HepG2 (cell line): ENCODE results near the gene HOTAIR. TPM values are rescaled to one million over a fixed set of nuclear protein-coding genes. Genes with fewer than 3 reads are reported as not detected.

Source experiments
- ATAC-seq: fragments of 200-7000 bp; cut with Tn5 transposase; 3 replicates; pipeline ENCODE4 v1.9.1; 2020; ENCODE audit warnings: mild to moderate bottlenecking, moderate library complexity
- BruUV-seq: library from RNA; stranded (reverse); fragments of 400-500 nt; replicated peaks from 2 replicates; lab custom pipeline; 2021; lab: Mats Ljungman, UMichigan
- CTCF ChIA-PET: fragments of 300-600 bp; formaldehyde crosslinking; extraction: SDS; loops from one replicate; lab custom pipeline; 2021; ENCODE audit warnings: low total read pairs, inconsistent platforms, low intra/inter-chr PET ratio; lab: Yijun Ruan, JAX
- POLR2A ChIA-PET: fragments of 350-600 bp; sonication (Branson Sonifier 250); formaldehyde crosslinking; loops from one replicate; lab custom pipeline; 2020; ENCODE audit warnings: antibody characterized with exemption, inconsistent platforms; lab: Yijun Ruan, JAX
- DNase-seq: peaks from one replicate; pipeline ENCODE4 v3.0.0-alpha.2; 2015; ENCODE audit warnings: low spot score
- FAIRE-seq: peaks from 3 replicates; lab custom pipeline; 2011; peaks lifted over from hg19 to GRCh38; lab: Jason Lieb, UNC
- H2AFZ ChIP-seq: one replicate; pipeline ENCODE4 v1.6.1; 2011; ENCODE audit warnings: low read length, inconsistent platforms
- H3K27ac ChIP-seq: fragments of 300-600 bp; 3 replicates; pipeline ENCODE4 v1.8.0; 2011; ENCODE audit warnings: mixed run types, mild to moderate bottlenecking, mixed read lengths, low read length, inconsistent platforms; ENCODE audit not compliant: insufficient read depth; ENCODE audit errors: extremely low read length
- H3K27me3 ChIP-seq, 2 experiments: fragments of 200-600 bp in 1 of 2; 2 replicates in 1 of 2; 3 replicates in 1 of 2; pipeline versions ENCODE4 v1.6.0 to v1.8.0; 2011; ENCODE audit warnings: low read length in 2 of 2, mild to moderate bottlenecking in 2 of 2, moderate library complexity in 2 of 2, inconsistent platforms in 1 of 2; ENCODE audit not compliant: insufficient read depth in 2 of 2, control insufficient read depth in 1 of 2
- H3K36me3 ChIP-seq, 2 experiments: fragments of 200-600 bp in 1 of 2; replicated peaks in 1 of 2; 2 replicates in 1 of 2; 3 replicates in 1 of 2; pipeline versions ENCODE4 v1.5.1 to v1.8.0; 2011; ENCODE audit warnings: low read length in 2 of 2, inconsistent platforms in 1 of 2; ENCODE audit not compliant: insufficient read depth in 2 of 2, control insufficient read depth in 1 of 2
- H3K4me1 ChIP-seq: 2 replicates; pipeline ENCODE4 v1.5.1; 2012; ENCODE audit warnings: low read length, inconsistent platforms; ENCODE audit not compliant: insufficient read depth
- H3K4me2 ChIP-seq: 2 replicates; pipeline ENCODE4 v1.6.0; 2011; ENCODE audit warnings: low read depth, low read length, inconsistent platforms
- H3K4me3 ChIP-seq, 3 experiments: fragments of 200-600 bp in 1 of 3; sonication (generic), shearing (Covaris generic) in 1 of 3; replicated peaks in 1 of 3; 2 replicates each; pipeline ENCODE4 v1.5.1; 2011 to 2016; ENCODE audit warnings: low read length in 3 of 3, inconsistent platforms in 2 of 3, low read depth in 2 of 3, mild to moderate bottlenecking in 2 of 3, control low read depth in 1 of 3, mixed read lengths in 1 of 3; ENCODE audit not compliant: insufficient read depth in 1 of 3
- H3K79me2 ChIP-seq: one replicate; pipeline ENCODE4 v1.6.1; 2011; ENCODE audit warnings: low read length, inconsistent platforms; ENCODE audit not compliant: insufficient read depth
- H3K9ac ChIP-seq: 2 replicates; pipeline ENCODE4 v1.6.0; 2011; ENCODE audit warnings: mild to moderate bottlenecking, low read depth, low read length, inconsistent platforms; ENCODE audit not compliant: insufficient read depth
- H3K9me3 ChIP-seq: 2 replicates; pipeline ENCODE4 v1.5.1; 2012; ENCODE audit warnings: mild to moderate bottlenecking, low read length
- H4K20me1 ChIP-seq: 2 replicates; pipeline ENCODE4 v1.6.0; 2011; ENCODE audit warnings: inconsistent platforms, mild to moderate bottlenecking, low read length, moderate library complexity; ENCODE audit not compliant: insufficient read depth
- AGO1 ChIP-seq: fragments of 200-400 bp; formaldehyde crosslinking; IDR thresholded peaks from 2 replicates; pipeline ENCODE4 v1.6.1; 2017; ENCODE audit warnings: mild to moderate bottlenecking, low read depth, low read length, moderate library complexity; ENCODE audit not compliant: poor library complexity, severe bottlenecking
- ATM ChIP-seq: fragments of 450-650 bp; IDR thresholded peaks from 2 replicates; pipeline ENCODE4 v1.7.1; 2017; ENCODE audit warnings: mild to moderate bottlenecking, borderline replicate concordance
- FOXA1 ChIP-seq, 2 experiments: fragments of 450-650 bp in 1 of 2; sonication (generic) in 1 of 2; formaldehyde crosslinking in 1 of 2; IDR thresholded peaks; 2 replicates each; pipeline versions ENCODE4 v1.4.0 to v1.6.1; 2016 to 2020; ENCODE audit warnings: missing genetic modification reagents in 1 of 2
- IKZF1 ChIP-seq: fragments of 450-650 bp; IDR thresholded peaks from 2 replicates; pipeline ENCODE4 v1.7.1; 2016
- JUND ChIP-seq: sonication (generic); formaldehyde crosslinking; IDR thresholded peaks from 2 replicates; pipeline ENCODE4 v1.8.0; 2022; ENCODE audit warnings: mild to moderate bottlenecking, missing genetic modification reagents
- MED1 ChIP-seq: sonication (generic); formaldehyde crosslinking; IDR thresholded peaks from 2 replicates; pipeline ENCODE4 v1.4.0; 2020; ENCODE audit warnings: missing genetic modification reagents
- NKX3-1 ChIP-seq: sonication (generic); formaldehyde crosslinking; IDR thresholded peaks from 2 replicates; pipeline ENCODE4 v1.5.0; 2020; ENCODE audit warnings: missing genetic modification reagents
- POLR2G ChIP-seq: fragments of 200-400 bp; formaldehyde crosslinking; IDR thresholded peaks from 2 replicates; pipeline ENCODE4 v1.6.1; 2018; ENCODE audit warnings: mild to moderate bottlenecking, low read depth, low read length, moderate library complexity
- TP53 ChIP-seq: sonication (generic); formaldehyde crosslinking; conservative IDR thresholded peaks from 2 replicates; pipeline ENCODE4 v1.4.0; 2020; ENCODE audit warnings: missing genetic modification reagents
- UBTF ChIP-seq: sonication (generic); formaldehyde crosslinking; IDR thresholded peaks from 2 replicates; pipeline ENCODE4 v1.4.0; 2020; ENCODE audit warnings: mild to moderate bottlenecking, missing genetic modification reagents
- ZNF12 ChIP-seq: sonication (generic); formaldehyde crosslinking; IDR thresholded peaks from 2 replicates; pipeline ENCODE4 v1.5.0; 2020; ENCODE audit warnings: missing genetic modification reagents
- ZNF333 ChIP-seq: sonication (generic); formaldehyde crosslinking; IDR thresholded peaks from 2 replicates; pipeline ENCODE4 v1.4.0; 2020; ENCODE audit warnings: mild to moderate bottlenecking, missing genetic modification reagents, borderline replicate concordance
- ZNF33A ChIP-seq: sonication (generic); formaldehyde crosslinking; IDR thresholded peaks from 2 replicates; pipeline ENCODE4 v1.5.1; 2020; ENCODE audit warnings: missing genetic modification reagents, mild to moderate bottlenecking, moderate library complexity, borderline replicate concordance
- ZNF558 ChIP-seq: sonication (generic); formaldehyde crosslinking; IDR thresholded peaks from 2 replicates; pipeline ENCODE4 v1.9.0; 2022; ENCODE audit warnings: mild to moderate bottlenecking, missing genetic modification reagents, borderline replicate concordance
- ZNF737 ChIP-seq: sonication (generic); formaldehyde crosslinking; IDR thresholded peaks from 2 replicates; pipeline ENCODE4 v1.5.0; 2020; ENCODE audit warnings: missing genetic modification reagents, mild to moderate bottlenecking, borderline replicate concordance
- ZNF773 ChIP-seq: sonication (generic); formaldehyde crosslinking; IDR thresholded peaks from 2 replicates; pipeline ENCODE4 v1.4.0; 2020; ENCODE audit warnings: missing genetic modification reagents, borderline replicate concordance
- ZNF784 ChIP-seq: sonication (generic); formaldehyde crosslinking; IDR thresholded peaks from 2 replicates; pipeline ENCODE4 v1.5.1; 2020; ENCODE audit warnings: missing genetic modification reagents, mild to moderate bottlenecking, borderline replicate concordance
- ZSCAN22 ChIP-seq: sonication (generic); formaldehyde crosslinking; IDR thresholded peaks from 2 replicates; pipeline ENCODE4 v1.4.0; 2020; ENCODE audit warnings: mild to moderate bottlenecking, missing genetic modification reagents
- WGBS: methylation state at CpG from one replicate; pipeline ENCODE4 v1.1.6; 2017; ENCODE audit warnings: low lambda C conversion rate; 5-methylcytosine and 5-hydroxymethylcytosine counted together
- in situ Hi-C: cut with HindIII; loops from 2 replicates; pipeline ENCODE4 v1.10.0; 2017; ENCODE audit warnings: low pct_unique_long_range_greater_than_20kb; ENCODE audit not compliant: extremely low pct_ligation_motif_present
- intact Hi-C: fragments of 100-400 bp; cut with micrococcal nuclease; formaldehyde crosslinking; loops from one replicate; pipeline ENCODE4 v1.10.0; 2022; ENCODE audit not compliant: unreplicated experiment
- polyA plus RNA-seq, 8 experiments: library from polyadenylated mRNA; depleted of rRNA in 3 of 8; stranded (reverse) in 7 of 8; unstranded in 1 of 8; fragments of >200 nt; fragmentation: Illumina TruSeq in 4 of 8; extraction: Trizol in 4 of 8; gene quantifications; 2 replicates each; pipeline versions ENCODE4 v1.2.1 to v1.2.3, GENCODE V29; 2011 to 2016; ENCODE audit warnings: low read depth in 4 of 8, missing spikeins in 1 of 8, mixed read lengths in 1 of 8; ENCODE audit not compliant: insufficient read depth in 1 of 8
- total RNA-seq, 5 experiments: library from RNA; depleted of rRNA; stranded (reverse); fragments of >200 nt; fragmentation: Illumina TruSeq; extraction: Trizol; gene quantifications; 2 replicates each; pipeline ENCODE4 v1.2.3, GENCODE V29; 2016; ENCODE audit warnings: low read depth in 1 of 5

Gene HOTAIR
- total and polyA plus RNA-seq, 2 of the 13 experiments (the other 11 are each of a cell fraction or from before 2014, with no cell fraction given), result not detected

GRCh38 chr12:53975479-53976152 is 862 bp upstream of the HOTAIR start:
- Histone ChIP-seq H2AFZ (no peak overlapping the region), H3K9ac (no peak overlapping the region)
- intact Hi-C loops, result no loop called here
- TF ChIP-seq JUND (CRISPR knock-in tag) (no peak), NKX3-1 (no peak), ZNF737 (CRISPR knock-in tag) (no peak), UBTF (CRISPR knock-in tag) (no peak), MED1 (no peak), ZNF773 (CRISPR knock-in tag) (no peak), POLR2G (no peak), ZNF12 (CRISPR knock-in tag) (no peak), ZNF558 (CRISPR knock-in tag) (no peak), AGO1 (no peak), ZNF784 (CRISPR knock-in tag) (no peak), IKZF1 (no peak), ZNF33A (CRISPR knock-in tag) (no peak), TP53 (no peak), ZNF333 (CRISPR knock-in tag) (no peak), FOXA1 (IDR thresholded peaks at IDR 0.05) (no peak), FOXA1 (CRISPR knock-in tag; IDR thresholded peaks at IDR 0.05) (no peak), ZSCAN22 (CRISPR knock-in tag) (no peak), ATM (no peak)
- TF ChIP-seq, all 625 proteins: peak for 0
- POLR2A ChIA-PET, result no interaction called here
- DNase-seq (no peak), ATAC-seq (no peak), FAIRE-seq (no peak)
- H3K27ac ChIP-seq, result no peak overlapping the region
- no peaks in the 10 kb centered on the region for H3K9me3 ChIP-seq
- H3K27me3 ChIP-seq, result peaks cover 3 to 89% of the 10 kb centered on the region in 2 experiments; a peak in 4 of 5 replicates
- no peak overlapping the region for H3K4me2 ChIP-seq
- no TSS peak for BruUV-seq
- no peak overlapping the region for H3K4me3 ChIP-seq
- 67% methylated on average over 31 of the region's 31 CpGs for WGBS
- in situ Hi-C loops, result no loop called here
- H3K4me1 ChIP-seq, result peaks cover 44% of the 10 kb centered on the region
- H4K20me1 ChIP-seq, result no peaks in the 10 kb centered on the region
- no peaks in the 10 kb centered on the region for H3K79me2 ChIP-seq
- H3K36me3 ChIP-seq, result no peaks in the 10 kb centered on the region
- CTCF ChIA-PET, result no interaction called here
